AG10803 (cell line): Measurements from ENCODE around the gene EPB41L4B.
"Not testable (repeated sequence)": the region's sequence is repeated elsewhere in the genome, so short reads cannot be mapped to it uniquely, and the experiment has no call there.

Experiments
- DNase-seq: peaks from one replicate; pipeline ENCODE4 v3.0.0; 2010; ENCODE audit warnings: low read depth
- H3K4me3 ChIP-seq: 2 replicates; pipeline ENCODE4 v1.5.1; 2011; ENCODE audit warnings: mild to moderate bottlenecking, low read length, control low read depth
- CTCF ChIP-seq: conservative IDR thresholded peaks from 2 replicates; pipeline ENCODE4 v1.5.1; 2011; ENCODE audit warnings: mild to moderate bottlenecking, low read length, control low read depth, inconsistent platforms

EPB41L4B gene

GRCh38 chr9:109320742-109321448 is at the start of gene EPB41L4B:
EPB41L4B (minus strand) TSS chr9:109321059; CDS start chr9:109320446, 613 bp downstream.
- TF ChIP-seq CTCF = peak; percentile 68

GRCh38 chr9:109369285-109369684 is 48.4 kb upstream of the EPB41L4B start:
- H3K4me3 ChIP-seq = no peak overlapping the region
- DNase-seq = no peak
- no peak for TF ChIP-seq CTCF

More at GRCh38 chr9:109320742-109321448, at the start of gene EPB41L4B:
- H3K4me3 ChIP-seq = peak within 1 kb of the TSS; percentile 34
- DNase-seq = peak; percentile 69

GRCh38 chr9:109360771-109361170 is 39.9 kb upstream of the EPB41L4B start:
- no peak for DNase-seq
- H3K4me3 ChIP-seq = no peak overlapping the region
- no peak for TF ChIP-seq CTCF

- not testable (repeated sequence) for H3K4me3 ChIP-seq, DNase-seq
Measured at GRCh38 chr9:109358968-109359603, 38.2 kb upstream of the EPB41L4B start.

GRCh38 chr9:109355564-109356297 is 34.9 kb upstream of the EPB41L4B start:
- no peak overlapping the region for H3K4me3 ChIP-seq
- DNase-seq = no peak
- TF ChIP-seq CTCF = no peak

- no peak for DNase-seq
- TF ChIP-seq CTCF = no peak
- H3K4me3 ChIP-seq = no peak overlapping the region
Measured at GRCh38 chr9:109354190-109354589, 33.3 kb upstream of the EPB41L4B start.

GRCh38 chr9:109351032-109351431 is 30.2 kb upstream of the EPB41L4B start:
- no peak for DNase-seq
- TF ChIP-seq CTCF = no peak
- H3K4me3 ChIP-seq = no peak overlapping the region
